ENCODE data around the gene MBD6. TPM values are rescaled to one million over a fixed set of nuclear protein-coding genes. Genes with fewer than 3 reads are reported as not detected.
A peak's percentile ranks its signal among the peaks of the same experiment; 100 is the strongest.
"Not testable (repeated sequence)": the region's sequence is repeated elsewhere in the genome, so short reads cannot be mapped to it uniquely, and the experiment has no call there.

The MBD6 gene
- total RNA-seq, 1 donor from 2014 or later, result 85.8 TPM

GRCh38 chr12:57515934-57516541 lies 6.6 kb upstream of the MBD6 start:
- intact Hi-C loops (cut with DNase I), result no loop called here
- Histone ChIP-seq H3K4me1 (peaks cover 29% of the 10 kb centered on the region), H3K4me3 (no peak overlapping the region), H3K27me3 (no peaks in the 10 kb centered on the region), H3K9me3 (no peaks in the 10 kb centered on the region), H3K27ac (no peak overlapping the region), H3K36me3 (peaks cover 71% of the 10 kb centered on the region)
- DNase-seq (no peak), ATAC-seq (no peak)
- no peak for TF ChIP-seq CTCF (IDR thresholded peaks at IDR 0.05)

GRCh38 chr12:57516617-57517153 lies 5.9 kb upstream of the MBD6 start:
- DNase-seq (no peak), ATAC-seq (no peak)
- H3K27ac ChIP-seq, result peak overlapping the region; percentile 24
- H3K27me3 ChIP-seq, result no peaks in the 10 kb centered on the region
- no peaks in the 10 kb centered on the region for H3K9me3 ChIP-seq
- intact Hi-C loops (cut with DNase I), result no loop called here
- peaks cover 65% of the 10 kb centered on the region for H3K36me3 ChIP-seq
- H3K4me3 ChIP-seq, result no peak overlapping the region
- peaks cover 35% of the 10 kb centered on the region for H3K4me1 ChIP-seq
- TF ChIP-seq CTCF (IDR thresholded peaks at IDR 0.05), result no peak

- peak overlapping the region; percentile 37 for H3K27ac ChIP-seq
- no peak overlapping the region for H3K4me3 ChIP-seq
- peaks cover 39% of the 10 kb centered on the region for H3K4me1 ChIP-seq
- no peak for TF ChIP-seq CTCF (IDR thresholded peaks at IDR 0.05)
- H3K36me3 ChIP-seq, result peaks cover 60% of the 10 kb centered on the region
- no peaks in the 10 kb centered on the region for H3K9me3 ChIP-seq
- intact Hi-C loops (cut with DNase I), result no loop called here
- DNase-seq (no peak), ATAC-seq (no peak)
- no peaks in the 10 kb centered on the region for H3K27me3 ChIP-seq
Measured at GRCh38 chr12:57517187-57517586, 5.4 kb upstream of the MBD6 start.

- H3K9me3 ChIP-seq; H3K27me3 ChIP-seq; ATAC-seq; DNase-seq; intact Hi-C loops (cut with DNase I): not testable (repeated sequence)
- Histone ChIP-seq H3K4me1 (peaks cover 39% of the 10 kb centered on the region), H3K27ac (peak overlapping the region; percentile 37), H3K4me3 (peak overlapping the region; percentile 94), H3K36me3 (peaks cover 55% of the 10 kb centered on the region)
Measured at GRCh38 chr12:57517718-57518117, 4.9 kb upstream of the MBD6 start.

- Histone ChIP-seq H3K9me3 (no peaks in the 10 kb centered on the region), H3K27ac (peak overlapping the region; percentile 37), H3K36me3 (peaks cover 48% of the 10 kb centered on the region), H3K4me1 (peaks cover 39% of the 10 kb centered on the region), H3K27me3 (no peaks in the 10 kb centered on the region), H3K4me3 (peak overlapping the region; percentile 94)
- ATAC-seq (no peak), DNase-seq (no peak)
- TF ChIP-seq CTCF (IDR thresholded peaks at IDR 0.05), result no peak
- intact Hi-C loops (cut with DNase I), result no loop called here
Measured at GRCh38 chr12:57518176-57518919, 4.3 kb upstream of the MBD6 start.

Measured in upper lobe of right lung (tissue), 1 donor.